Heart left ventricle (tissue), 16 donors: ENCODE results near the gene SLC2A4. TPM values are rescaled to one million over a fixed set of nuclear protein-coding genes. Genes with fewer than 3 reads are reported as not detected.

Experiments used
- ATAC-seq, 4 donors: fragments of 200-7000 bp; cut with Tn5 transposase; one replicate each; pipeline ENCODE4 v1.9.1; 2020 to 2022; ENCODE audit warnings: moderate library complexity in 4 of 4, mild to moderate bottlenecking in 3 of 4, moderate number of reproducible peaks in 1 of 4
- DNase-seq, 5 donors: peaks; one replicate each; pipeline ENCODE4 v3.0.0-alpha.2; 2020
- H3K27ac ChIP-seq, 12 donors: fragments of 200-600 bp; sonication (generic) in 4 of 12; one replicate each; pipeline versions ENCODE4 v1.5.0 to v1.8.0; 2016 to 2022; ENCODE audit warnings: mild to moderate bottlenecking in 2 of 12
- H3K27me3 ChIP-seq, 9 donors: fragments of 200-600 bp; sonication (generic) in 2 of 9; one replicate each; pipeline versions ENCODE4 v1.5.1 to v1.8.0; 2016 to 2022; ENCODE audit warnings: mild to moderate bottlenecking in 3 of 9
- H3K36me3 ChIP-seq, 9 donors: fragments of 200-600 bp; sonication (generic) in 2 of 9; one replicate each; pipeline versions ENCODE4 v1.5.0 to v1.8.0; 2018 to 2022; ENCODE audit warnings: mild to moderate bottlenecking in 2 of 9
- H3K4me1 ChIP-seq, 12 donors: fragments of 200-600 bp; sonication (generic) in 4 of 12; one replicate each; pipeline versions ENCODE4 v1.5.0 to v1.8.0; 2016 to 2022; ENCODE audit warnings: mild to moderate bottlenecking in 3 of 12
- H3K4me3 ChIP-seq, 12 donors: fragments of 200-600 bp; sonication (generic) in 4 of 12; one replicate each; pipeline versions ENCODE4 v1.5.0 to v1.8.0; 2017 to 2022; ENCODE audit warnings: mild to moderate bottlenecking in 9 of 12, moderate library complexity in 4 of 12
- H3K9me3 ChIP-seq, 12 donors: fragments of 200-600 bp; sonication (generic) in 4 of 12; one replicate each; pipeline versions ENCODE4 v1.5.0 to v1.8.0; 2016 to 2022; ENCODE audit warnings: mild to moderate bottlenecking in 1 of 12
- POLR2A ChIP-seq, 2 donors: fragments of 450-650 bp; IDR thresholded peaks; one replicate each; pipeline ENCODE4 v1.6.1; 2017; ENCODE audit warnings: antibody characterized with exemption in 2 of 2, mild to moderate bottlenecking in 2 of 2, moderate library complexity in 2 of 2
- WGBS, 4 donors: extraction: QIAGEN DNeasy Blood & Tissue Kit in 2 of 4; methylation state at CpG; one replicate each; pipeline versions ENCODE4 v1.1.5 to v1.1.7; 2013 to 2018; 5-methylcytosine and 5-hydroxymethylcytosine counted together
- intact Hi-C, 10 donors: fragments of 100-400 bp; cut with DNase I; formaldehyde crosslinking; loops; one replicate each; pipeline versions ENCODE4 v1.11.1 to v1.14.2; 2022
- polyA plus RNA-seq, 2 donors: library from polyadenylated mRNA; stranded (reverse); fragments of 200-250 nt; gene quantifications; one replicate each; pipeline ENCODE4 v1.2.3, GENCODE V29; 2013
- total RNA-seq, 9 donors: library from RNA; depleted of rRNA in 2 of 9; stranded (reverse); fragments of >200 nt in 2 of 9; fragmentation: NEBNext Ultra II Directional in 3 of 9; extraction: Animal tissue kit (Norgen Biotek cat#: 25700) in 3 of 9; gene quantifications; one replicate each; pipeline versions ENCODE4 v1.1.0 to v1.2.4, GENCODE V29; 2016 to 2023
- TF ChIP-seq, protein P1 (sequence below), 12 donors: fragments of 200-600 bp; sonication (generic) in 4 of 12; IDR thresholded peaks; one replicate each; pipeline versions ENCODE4 v1.5.0 to v1.8.0; 2018 to 2022; ENCODE audit warnings: antibody characterized with exemption in 12 of 12, mild to moderate bottlenecking in 5 of 12
- donor health status: ischemic (EF 13 %, LVEDD 7.1; RV severe dilation, severe dysfunction).
- donor health status: healthy with polysubstance abuse.
- donor health status: DM: no; HTN: yes; CAD: no.
- donor health status: DM: no; HTN: no; CAD: no.
- donor health status: ischemic (EF 25% LVEDD 6.9; RV normal size, moderate dysfunction).
- donor health status: ischemic (EF 25% LVEDD 5.7; RV mildly dilated, moderate dysfunction).
- donor health status: healthy.
- donor health status: DM: yes; HTN: yes; CAD: no.
- donor health status: ischemic (EF 35%, LVEDD 5.7; RV mildly dilated, moderate dysfunction).
- donor health status: nonischemic (EF 11% LVEDD 7.7; RV severe dilation, severe dysfunction).
- donor health status: DM: yes; HTN: yes; CAD: no.
- donor health status: PGD.
- donor health status: ischemic (EF 29% LVEDD 5.4; RV normal size, mild dysfunction).
- donor health status: nonischemic (EF 23%, LVEDD 6.1; RV moderate dilation, normal function).

The SLC2A4 gene
- total and polyA plus RNA-seq, 11 donors: 48.5 to 184 (median 157) TPM

DNA sequence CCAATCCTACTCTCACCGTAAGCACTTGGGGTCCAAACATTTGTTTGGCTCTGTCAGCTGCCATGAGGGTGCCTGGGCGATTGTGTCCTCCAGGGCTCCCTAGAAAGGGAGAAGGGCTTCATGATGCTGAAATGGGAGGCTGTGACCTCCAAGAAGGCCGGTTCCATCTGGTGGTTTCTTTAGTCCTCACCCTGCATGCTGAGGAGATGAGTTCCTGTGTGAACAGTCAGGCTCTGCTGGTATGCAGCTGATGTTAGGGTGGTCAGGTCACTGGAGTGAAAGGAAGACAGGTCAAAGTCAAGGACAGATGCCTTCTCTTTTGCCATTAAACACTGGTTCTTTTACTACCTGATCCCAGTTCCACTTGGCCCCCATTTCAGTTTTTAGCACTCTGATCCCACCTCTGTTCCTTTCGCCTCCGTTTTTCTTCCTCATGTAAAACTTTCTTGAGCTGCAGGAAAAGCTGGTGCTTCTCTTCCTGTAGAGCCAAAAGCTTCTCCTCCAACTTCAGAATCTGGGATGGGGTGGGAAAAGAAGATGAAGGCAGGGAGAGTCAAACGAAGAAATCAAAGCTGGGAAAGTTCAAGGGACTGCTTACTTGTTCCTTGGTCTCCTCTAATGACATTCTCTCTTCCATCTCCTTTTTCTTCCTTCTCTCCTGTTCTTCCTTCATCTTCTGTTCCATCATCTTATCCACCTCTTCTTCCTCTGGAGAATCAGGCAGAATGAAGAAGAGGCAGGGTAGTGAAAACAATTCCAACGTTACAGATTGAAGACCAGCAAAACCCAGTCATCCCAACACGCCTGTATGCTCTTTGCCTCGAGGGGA lies 32.6 kb downstream of the SLC2A4 start:
- peak overlapping the region; percentile 76 to 98 (median 92) for H3K4me3 ChIP-seq
- peaks cover 3 to 84% (median 79%) of the 10 kb centered on the region in 9 donors for H3K36me3 ChIP-seq
- intact Hi-C loops: no loop called here
- no peaks in the 10 kb centered on the region for H3K9me3 ChIP-seq
- WGBS, 4 donors: 46 to 50% (median 46%) methylated on average over 9 of the region's 9 CpGs
- ATAC-seq (no peak), DNase-seq (no peak)
- TF ChIP-seq POLR2A (IDR thresholded peaks at IDR 0.05): no peak
- H3K4me1 ChIP-seq: peaks cover 7 to 59% (median 44%) of the 10 kb centered on the region in 12 donors
- no peaks in the 10 kb centered on the region for H3K27me3 ChIP-seq
- H3K27ac ChIP-seq: peak overlapping the region in 11 of 12 donors; percentile 90 to 99 (median 97)

DNA sequence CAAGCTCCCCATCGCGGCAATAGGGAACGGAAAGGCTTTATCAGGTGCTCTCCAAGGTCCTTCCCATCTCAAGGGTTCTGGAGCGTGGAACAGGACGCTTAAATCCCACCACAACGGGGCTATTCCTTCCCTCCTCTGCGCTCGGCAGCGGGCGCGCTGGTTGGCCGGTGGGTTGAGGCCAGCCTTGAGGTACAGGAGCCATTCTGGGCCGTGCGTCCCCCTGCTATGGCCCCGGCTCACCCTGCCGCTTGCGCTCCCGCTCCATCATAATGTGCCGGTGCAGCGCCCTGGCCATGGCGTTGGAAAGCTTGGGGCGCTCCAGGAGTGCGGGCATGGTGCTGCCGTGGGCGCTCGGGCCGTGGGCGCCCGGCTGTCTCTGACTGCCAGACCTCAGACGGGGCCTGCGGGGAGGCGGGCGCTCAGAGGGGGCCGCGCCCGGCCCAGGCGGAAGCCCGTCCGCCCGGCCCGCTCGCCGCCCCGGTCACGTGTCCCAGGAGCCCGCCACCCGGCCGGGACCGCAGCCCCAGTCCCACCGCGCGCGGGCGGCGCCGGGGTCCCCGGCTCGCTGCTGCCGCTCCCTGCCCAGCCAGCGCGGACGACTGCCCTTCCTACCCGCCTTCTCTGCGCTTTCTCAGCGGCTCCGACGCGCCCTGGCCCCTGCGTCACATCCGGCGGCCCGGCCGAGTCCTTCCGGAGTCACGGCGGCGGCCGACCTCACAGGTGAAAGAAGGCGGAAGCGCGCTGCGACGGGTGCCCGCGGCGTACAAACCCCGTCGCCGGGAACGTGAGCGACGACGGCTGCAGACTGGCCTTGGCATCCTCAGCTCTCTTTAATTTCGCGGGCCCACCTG lies 33.4 kb downstream of the SLC2A4 start, which contains the start of gene GPS2:
TSS of gene GPS2 (minus strand) at position 642 of the 851 bp plus-strand sequence. CDS start at position 334, 308 bp downstream.
- intact Hi-C loops: no loop called here
- peak; percentile 78 to 91 (median 89) for ATAC-seq
- 0% methylated on average over 29 to 95 of the region's 95 CpGs for WGBS, 4 donors
- peak; percentile 26 to 87 for TF ChIP-seq POLR2A (IDR thresholded peaks at IDR 0.05)
- TF ChIP-seq, protein P1, sequence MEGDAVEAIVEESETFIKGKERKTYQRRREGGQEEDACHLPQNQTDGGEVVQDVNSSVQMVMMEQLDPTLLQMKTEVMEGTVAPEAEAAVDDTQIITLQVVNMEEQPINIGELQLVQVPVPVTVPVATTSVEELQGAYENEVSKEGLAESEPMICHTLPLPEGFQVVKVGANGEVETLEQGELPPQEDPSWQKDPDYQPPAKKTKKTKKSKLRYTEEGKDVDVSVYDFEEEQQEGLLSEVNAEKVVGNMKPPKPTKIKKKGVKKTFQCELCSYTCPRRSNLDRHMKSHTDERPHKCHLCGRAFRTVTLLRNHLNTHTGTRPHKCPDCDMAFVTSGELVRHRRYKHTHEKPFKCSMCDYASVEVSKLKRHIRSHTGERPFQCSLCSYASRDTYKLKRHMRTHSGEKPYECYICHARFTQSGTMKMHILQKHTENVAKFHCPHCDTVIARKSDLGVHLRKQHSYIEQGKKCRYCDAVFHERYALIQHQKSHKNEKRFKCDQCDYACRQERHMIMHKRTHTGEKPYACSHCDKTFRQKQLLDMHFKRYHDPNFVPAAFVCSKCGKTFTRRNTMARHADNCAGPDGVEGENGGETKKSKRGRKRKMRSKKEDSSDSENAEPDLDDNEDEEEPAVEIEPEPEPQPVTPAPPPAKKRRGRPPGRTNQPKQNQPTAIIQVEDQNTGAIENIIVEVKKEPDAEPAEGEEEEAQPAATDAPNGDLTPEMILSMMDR (IDR thresholded peaks at IDR 0.05): no peak
- Histone ChIP-seq H3K4me1 (peaks cover 3 to 51% (median 36%) of the 10 kb centered on the region in 12 donors), H3K27ac (peak within 1 kb of the TSS; percentile 90 to 99 (median 96)), H3K4me3 (peak within 1 kb of the TSS; percentile 76 to 98 (median 92)), H3K27me3 (no peaks in the 10 kb centered on the region), H3K9me3 (no peaks in the 10 kb centered on the region), H3K36me3 (peaks cover 3 to 85% (median 77%) of the 10 kb centered on the region in 9 donors)
- DNase-seq: peak; percentile 93 to 97 (median 94)

DNA sequence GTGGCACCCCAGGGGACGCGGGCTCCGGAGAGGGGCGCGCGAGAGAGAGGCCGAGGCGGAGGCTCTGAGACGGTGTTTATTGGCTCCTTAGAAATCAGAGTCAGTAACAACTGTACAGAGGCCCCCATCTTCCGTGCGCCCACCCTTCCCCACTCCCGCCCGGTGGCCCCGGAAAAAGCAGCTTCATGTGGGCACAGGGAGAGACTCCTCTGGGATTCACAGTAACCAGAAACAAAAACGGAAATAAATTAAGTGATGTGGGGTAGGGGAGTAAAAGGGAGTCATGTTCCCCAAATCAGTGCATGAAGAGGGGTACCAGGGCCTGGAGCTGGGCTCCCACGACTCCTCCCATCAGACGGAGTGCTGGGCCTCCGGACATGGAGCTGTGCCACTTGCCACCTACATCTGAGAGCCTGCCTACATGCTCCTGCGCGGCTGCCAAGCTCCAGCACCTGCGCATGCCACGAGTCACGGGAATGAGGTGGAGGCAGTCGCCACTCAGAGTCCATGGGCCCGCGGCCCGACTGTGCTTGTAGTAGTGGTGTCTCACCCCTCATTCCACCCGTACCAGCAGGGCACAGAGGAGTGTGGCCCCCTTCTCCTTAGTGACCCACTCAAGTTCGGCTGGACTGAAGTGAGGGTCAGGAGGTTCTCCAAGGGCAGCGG lies 34.2 kb downstream of the SLC2A4 start:
- ATAC-seq: peak; percentile 1 to 13 (median 2)
- Histone ChIP-seq H3K27ac (peak overlapping the region; percentile 90 to 99 (median 96)), H3K4me3 (peak overlapping the region; percentile 76 to 98 (median 92)), H3K9me3 (no peaks in the 10 kb centered on the region), H3K27me3 (no peaks in the 10 kb centered on the region), H3K4me1 (peaks cover 3 to 44% (median 29%) of the 10 kb centered on the region in 12 donors), H3K36me3 (peaks cover 3 to 85% (median 77%) of the 10 kb centered on the region in 9 donors)
- 36 to 53% (median 38%) methylated on average over 21 to 30 of the region's 30 CpGs for WGBS, 4 donors
- TF ChIP-seq POLR2A (IDR thresholded peaks at IDR 0.05): no peak
- TF ChIP-seq, protein P1 (IDR thresholded peaks at IDR 0.05): no peak
- intact Hi-C loops: no loop called here
- DNase-seq: peak in 1 of 5 donors; percentile 39

DNA sequence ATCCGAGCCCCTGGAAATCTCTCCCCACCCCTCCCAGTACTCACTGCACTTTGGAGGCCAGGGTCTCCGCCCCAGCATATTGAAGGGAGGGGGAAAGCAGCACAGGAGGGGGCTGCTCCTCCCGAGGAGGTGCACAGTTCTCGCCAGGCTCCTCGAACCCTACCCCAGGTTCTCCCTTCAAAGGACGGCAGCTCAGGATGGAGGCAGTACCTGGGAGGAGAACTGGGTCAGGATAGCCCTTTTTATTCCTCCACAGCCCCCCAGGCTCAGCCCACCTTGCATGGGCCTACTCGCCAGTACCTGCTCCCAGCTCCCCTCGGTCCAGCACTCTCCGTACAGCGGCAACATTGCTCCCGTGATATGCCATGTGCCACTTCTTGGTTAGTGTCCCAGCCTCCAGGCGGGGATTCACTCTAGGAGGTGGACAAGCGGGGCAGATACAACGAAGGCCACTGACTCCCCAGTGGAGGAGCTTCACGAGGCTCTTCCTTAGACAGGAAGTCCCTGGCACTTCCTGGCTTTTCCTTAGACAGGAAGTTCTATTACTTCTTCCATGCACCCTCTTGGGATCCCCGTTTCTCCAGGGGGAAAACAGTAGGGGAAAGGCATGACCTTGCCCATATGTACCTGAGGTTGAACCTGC lies 35.8 kb downstream of the SLC2A4 start:
- ATAC-seq: no peak
- TF ChIP-seq POLR2A (IDR thresholded peaks at IDR 0.05): no peak
- intact Hi-C loops: no loop called here
- 82 to 85% (median 83%) methylated on average over 14 to 16 of the region's 16 CpGs for WGBS, 4 donors
- H3K36me3 ChIP-seq: peaks cover 3 to 85% (median 77%) of the 10 kb centered on the region in 9 donors
- H3K27ac ChIP-seq: no peak overlapping the region
- H3K9me3 ChIP-seq: no peaks in the 10 kb centered on the region
- H3K4me3 ChIP-seq: no peak overlapping the region
- DNase-seq: no peak
- no peaks in the 10 kb centered on the region for H3K27me3 ChIP-seq
- peaks cover 3 to 34% (median 29%) of the 10 kb centered on the region in 12 donors for H3K4me1 ChIP-seq
